DOHH2 (cell line): Measurements from ENCODE around the gene IL31.

ENCODE experiments used
- H3F3A ChIP-seq: fragments of 200-600 bp; sonication (generic), shearing (Covaris generic); 2 replicates; pipeline ENCODE4 v1.6.0; 2016; ENCODE audit warnings: antibody characterized with exemption, mild to moderate bottlenecking; ENCODE audit not compliant: control insufficient read depth, insufficient read depth
- H3K27ac ChIP-seq: fragments of 200-600 bp; sonication (generic); 2 replicates; pipeline ENCODE4 v1.5.1; 2014; ENCODE audit warnings: low read depth, mild to moderate bottlenecking, low read length, moderate library complexity
- H3K27me3 ChIP-seq: fragments of 200-600 bp; sonication (generic); 2 replicates; pipeline ENCODE4 v1.6.1; 2014; ENCODE audit warnings: mild to moderate bottlenecking, low read length, mixed read lengths; ENCODE audit not compliant: control insufficient read depth
- H3K36me3 ChIP-seq: fragments of 200-600 bp; sonication (generic); 2 replicates; pipeline ENCODE4 v1.6.1; 2014; ENCODE audit warnings: mild to moderate bottlenecking, low read length, moderate library complexity, mixed read lengths; ENCODE audit not compliant: control insufficient read depth
- H3K4me1 ChIP-seq: fragments of 200-600 bp; sonication (generic); 2 replicates; pipeline ENCODE4 v1.6.1; 2014; ENCODE audit warnings: mild to moderate bottlenecking, low read length, mixed read lengths; ENCODE audit not compliant: control insufficient read depth
- H3K4me2 ChIP-seq: fragments of 200-600 bp; sonication (generic); 2 replicates; pipeline ENCODE4 v1.6.0; 2014; ENCODE audit warnings: mild to moderate bottlenecking, low read length, moderate library complexity
- H3K4me3 ChIP-seq: fragments of 200-600 bp; sonication (generic); 2 replicates; pipeline ENCODE4 v1.5.1; 2014; ENCODE audit warnings: mild to moderate bottlenecking, low read length, mixed read lengths
- H3K79me2 ChIP-seq: fragments of 200-600 bp; sonication (generic); 2 replicates; pipeline ENCODE4 v1.6.1; 2014; ENCODE audit warnings: mild to moderate bottlenecking, low read length, mixed read lengths; ENCODE audit not compliant: control insufficient read depth
- H3K9me2 ChIP-seq: fragments of 200-600 bp; sonication (generic); replicated peaks from 2 replicates; pipeline ENCODE4 v1.6.1; 2014; ENCODE audit warnings: mild to moderate bottlenecking, low read length, mixed read lengths; ENCODE audit not compliant: control insufficient read depth
- H3K9me3 ChIP-seq: fragments of 200-600 bp; sonication (generic); 2 replicates; pipeline ENCODE4 v1.6.1; 2014; ENCODE audit warnings: antibody characterized with exemption, low read length, mixed read lengths; ENCODE audit not compliant: control insufficient read depth, insufficient read depth
- H4K20me1 ChIP-seq: fragments of 200-600 bp; sonication (generic); 2 replicates; pipeline ENCODE4 v1.6.0; 2014; ENCODE audit warnings: low read depth, mild to moderate bottlenecking, antibody characterized with exemption, low read length, moderate library complexity; ENCODE audit not compliant: control insufficient read depth, insufficient read depth
- CTCF ChIP-seq: fragments of 200-600 bp; sonication (generic); IDR thresholded peaks from one replicate; pipeline ENCODE4 v1.5.1; 2014; ENCODE audit warnings: antibody characterized with exemption, mild to moderate bottlenecking, low read depth, low read length; ENCODE audit not compliant: poor library complexity, severe bottlenecking
- EZH2phosphoT487 ChIP-seq: fragments of 200-600 bp; sonication (generic); IDR thresholded peaks from 2 replicates; pipeline ENCODE4 v1.6.1; 2017; ENCODE audit warnings: borderline replicate concordance, mild to moderate bottlenecking, antibody characterized with exemption, low read length, moderate library complexity, mixed read lengths

IL31 gene

GRCh38 chr12:122125452-122126341, 48.3 kb downstream of the IL31 start:
- Histone ChIP-seq H3K9me2 (no peaks in the 10 kb centered on the region), H3K79me2 (peaks cover 50% of the 10 kb centered on the region), H3K4me3 (no peak overlapping the region), H4K20me1 (no peaks in the 10 kb centered on the region), H3K4me2 (no peak overlapping the region), H3K36me3 (peaks cover 40% of the 10 kb centered on the region), H3K27ac (no peak overlapping the region), H3F3A (no peaks in the 10 kb centered on the region; the same call in 1 of the 2 replicates), H3K27me3 (no peaks in the 10 kb centered on the region), H3K4me1 (peaks cover 30% of the 10 kb centered on the region), H3K9me3 (no peaks in the 10 kb centered on the region)
- TF ChIP-seq EZH2phosphoT487 (no peak), CTCF (no peak)

- Histone ChIP-seq H4K20me1 (no peaks in the 10 kb centered on the region), H3K36me3 (peaks cover 27% of the 10 kb centered on the region), H3K79me2 (peaks cover 55% of the 10 kb centered on the region), H3F3A (no peaks in the 10 kb centered on the region; the same call in 1 of the 2 replicates), H3K4me1 (peaks cover 30% of the 10 kb centered on the region), H3K27ac (no peak overlapping the region), H3K4me2 (no peak overlapping the region), H3K4me3 (no peak overlapping the region), H3K9me3 (no peaks in the 10 kb centered on the region), H3K9me2 (no peaks in the 10 kb centered on the region), H3K27me3 (no peaks in the 10 kb centered on the region)
- no peak for TF ChIP-seq EZH2phosphoT487
- no peak for TF ChIP-seq CTCF
These were observed 49.7 kb downstream of the IL31 start for GRCh38 chr12:122124370-122124769.

GRCh38 chr12:122123761-122124145, 50.3 kb downstream of the IL31 start:
- TF ChIP-seq CTCF (no peak), EZH2phosphoT487 (no peak)
- peaks cover 55% of the 10 kb centered on the region for H3K79me2 ChIP-seq
- H3K4me2 ChIP-seq, result no peak overlapping the region
- H3K4me3 ChIP-seq, result no peak overlapping the region
- no peaks in the 10 kb centered on the region for H3K9me2 ChIP-seq
- no peaks in the 10 kb centered on the region for H3K27me3 ChIP-seq
- no peak overlapping the region for H3K27ac ChIP-seq
- H3K9me3 ChIP-seq, result no peaks in the 10 kb centered on the region
- H4K20me1 ChIP-seq, result no peaks in the 10 kb centered on the region
- H3F3A ChIP-seq, result no peaks in the 10 kb centered on the region; the same call in 1 of the 2 replicates
- peaks cover 21% of the 10 kb centered on the region for H3K36me3 ChIP-seq
- H3K4me1 ChIP-seq, result peaks cover 30% of the 10 kb centered on the region
